Measurements from ENCODE around the gene SMIM44.
"Not testable (repeated sequence)": the region's sequence is repeated elsewhere in the genome, so short reads cannot be mapped to it uniquely, and the experiment has no call there.

The SMIM44 gene

DNA sequence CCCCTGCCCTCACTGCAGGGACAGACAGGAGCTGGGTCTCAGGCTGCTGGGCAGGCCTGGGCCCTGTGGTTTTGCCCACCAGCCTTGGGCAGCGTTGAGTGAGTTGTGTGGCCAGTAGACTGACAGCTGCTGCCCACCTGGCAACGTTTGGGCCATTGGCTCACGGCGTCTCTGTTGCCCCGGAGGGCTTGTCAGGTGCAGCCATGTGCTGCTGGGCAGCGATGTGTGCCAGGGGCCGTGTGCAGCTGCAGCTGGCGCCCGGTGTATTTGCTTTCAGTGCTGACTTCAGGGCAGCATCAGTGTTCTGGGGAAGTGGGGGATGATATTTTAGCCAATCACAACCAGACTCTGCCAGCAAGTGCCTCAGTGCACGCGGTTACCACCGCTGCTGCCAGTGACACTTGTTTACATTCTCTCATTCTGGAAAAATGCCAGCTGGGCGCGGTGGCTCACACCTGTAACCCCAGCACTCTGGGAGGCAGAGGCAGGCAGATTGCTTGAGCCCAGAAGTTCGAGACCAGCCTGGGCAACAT is 33.5 kb upstream of the SMIM44 start:
- DNase-seq, result no peak

DNA sequence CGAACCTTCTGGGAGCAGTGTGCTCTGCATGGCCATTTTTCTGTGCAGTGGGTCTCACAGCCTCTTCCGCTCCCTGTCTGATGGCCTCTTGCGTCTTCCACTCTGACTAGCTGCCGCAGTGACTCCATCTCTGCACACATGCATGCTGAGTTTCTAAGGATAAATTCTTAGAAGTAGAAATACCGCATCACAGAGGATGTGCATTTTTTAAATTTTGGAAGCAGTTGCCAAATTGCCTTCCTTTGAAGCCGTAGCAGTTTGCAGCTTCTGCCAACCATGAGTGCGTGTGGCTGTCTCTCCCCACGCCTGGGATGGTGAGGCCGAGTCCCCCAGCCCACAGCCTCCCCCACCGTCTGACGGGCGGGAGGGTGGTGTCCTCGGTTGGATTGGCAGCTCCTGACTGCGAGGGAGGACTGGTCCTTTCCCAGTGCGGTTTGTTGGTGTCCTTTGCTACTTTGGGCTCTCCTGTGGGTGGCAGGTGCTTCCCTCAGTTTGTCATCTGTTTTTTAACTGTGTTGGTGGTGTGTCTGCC is 32.7 kb upstream of the SMIM44 start:
- peak; percentile 65 for DNase-seq

DNA sequence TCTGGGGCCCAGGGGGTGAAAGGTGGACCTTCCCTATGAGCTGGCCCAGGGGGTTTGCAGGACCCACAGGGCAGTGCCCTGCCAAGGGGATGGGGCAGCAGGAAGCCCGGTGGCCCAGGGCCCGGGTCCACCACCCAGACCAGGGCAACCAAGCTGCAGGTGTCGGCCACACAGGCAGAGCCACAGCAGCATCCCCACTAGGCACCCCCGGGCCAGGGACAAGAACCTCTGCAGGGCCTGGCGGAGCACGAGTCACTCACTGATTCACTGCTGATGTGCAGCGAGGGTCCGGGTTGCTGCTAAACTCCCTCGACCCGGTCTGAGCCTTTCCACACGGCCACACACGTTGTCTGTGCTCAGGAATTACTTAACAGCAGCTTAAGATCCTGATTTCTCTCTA is 31.7 kb upstream of the SMIM44 start:
- peak; percentile 40 for DNase-seq

DNA sequence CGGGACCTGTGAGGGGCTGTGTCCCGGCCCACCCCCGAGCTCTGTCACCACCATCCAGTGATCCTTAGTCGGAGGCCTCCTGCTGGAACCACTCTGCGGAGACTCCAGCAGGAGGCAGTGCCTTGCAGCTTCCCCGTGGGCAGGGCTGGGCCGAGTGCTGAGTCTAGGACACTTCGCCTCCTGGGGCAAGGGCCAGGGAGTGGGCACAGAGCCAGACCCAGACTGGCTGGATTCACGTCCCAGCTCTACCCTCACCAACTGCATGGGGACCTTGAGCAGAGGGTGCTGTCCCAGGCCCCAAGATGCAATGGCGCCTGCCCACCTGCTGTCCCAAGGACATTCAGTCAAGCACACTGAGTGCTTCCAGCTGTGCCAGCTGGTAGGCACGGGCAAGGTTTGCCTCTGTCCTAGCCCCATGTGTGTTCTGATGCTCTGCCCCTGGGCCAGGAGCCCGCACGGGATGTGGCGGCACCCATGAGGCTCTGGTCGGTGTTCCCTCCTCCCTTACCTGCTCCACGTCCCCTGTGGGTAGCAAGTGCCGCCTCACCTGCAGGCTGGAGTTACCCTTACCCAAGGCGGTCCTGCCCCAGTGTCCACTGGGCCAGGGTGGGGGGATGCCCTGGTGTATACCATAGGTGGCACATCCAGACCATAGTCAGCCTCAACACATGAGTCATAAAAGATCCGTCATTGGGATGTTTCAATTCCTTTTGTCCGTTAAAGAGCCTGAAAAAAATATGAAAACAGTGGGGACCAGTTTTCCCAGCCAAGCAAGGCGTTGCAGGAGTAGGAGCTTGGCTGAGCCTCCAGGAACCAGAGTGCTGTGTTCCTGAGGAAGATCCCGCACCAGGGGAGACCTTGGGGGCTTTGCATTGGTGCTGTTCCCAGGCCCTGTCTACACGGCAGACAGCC is 30.2 kb upstream of the SMIM44 start:
- DNase-seq, result no peak

DNA sequence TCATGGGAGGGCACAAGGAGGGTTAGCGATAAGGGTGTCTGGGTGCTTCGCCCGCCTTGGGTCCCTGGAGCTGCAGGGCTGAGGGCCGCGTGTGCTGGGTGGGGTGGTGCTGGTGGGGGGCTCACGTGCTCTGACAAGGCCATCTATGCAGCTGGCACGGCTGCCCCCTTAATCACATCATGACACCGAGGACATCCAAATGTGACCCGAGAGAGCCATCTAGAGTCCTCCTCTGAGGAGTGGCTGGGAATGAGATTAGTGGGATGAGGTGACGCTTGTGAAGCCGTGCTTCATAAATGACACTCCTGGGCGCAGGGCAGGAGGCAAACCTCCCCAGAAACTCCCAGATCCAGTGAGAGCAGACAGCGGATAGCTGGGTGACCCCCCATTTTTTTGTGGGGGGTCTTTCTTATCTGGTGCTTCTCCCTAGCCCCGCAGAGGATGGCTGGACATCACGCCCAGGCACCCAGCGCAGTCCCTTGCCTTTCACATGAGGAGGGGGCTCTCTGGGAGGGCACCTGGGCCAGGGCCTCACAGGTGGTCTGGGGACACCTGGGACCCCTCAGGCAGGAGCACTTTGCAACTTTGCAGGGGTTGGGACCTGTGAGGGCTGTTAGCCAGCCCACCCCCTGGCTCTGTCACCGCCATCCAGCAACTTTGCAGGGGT is 29.5 kb upstream of the SMIM44 start:
- DNase-seq, result no peak

- no peak for DNase-seq
These were observed 28.4 kb upstream of the SMIM44 start for GRCh38 chr19:3511506-3512251.

- DNase-seq, result no peak
These were observed 27.5 kb upstream of the SMIM44 start for GRCh38 chr19:3510727-3511126.

GRCh38 chr19:3509566-3509989 is 26.3 kb upstream of the SMIM44 start:
- peak; percentile 70 for DNase-seq

DNA sequence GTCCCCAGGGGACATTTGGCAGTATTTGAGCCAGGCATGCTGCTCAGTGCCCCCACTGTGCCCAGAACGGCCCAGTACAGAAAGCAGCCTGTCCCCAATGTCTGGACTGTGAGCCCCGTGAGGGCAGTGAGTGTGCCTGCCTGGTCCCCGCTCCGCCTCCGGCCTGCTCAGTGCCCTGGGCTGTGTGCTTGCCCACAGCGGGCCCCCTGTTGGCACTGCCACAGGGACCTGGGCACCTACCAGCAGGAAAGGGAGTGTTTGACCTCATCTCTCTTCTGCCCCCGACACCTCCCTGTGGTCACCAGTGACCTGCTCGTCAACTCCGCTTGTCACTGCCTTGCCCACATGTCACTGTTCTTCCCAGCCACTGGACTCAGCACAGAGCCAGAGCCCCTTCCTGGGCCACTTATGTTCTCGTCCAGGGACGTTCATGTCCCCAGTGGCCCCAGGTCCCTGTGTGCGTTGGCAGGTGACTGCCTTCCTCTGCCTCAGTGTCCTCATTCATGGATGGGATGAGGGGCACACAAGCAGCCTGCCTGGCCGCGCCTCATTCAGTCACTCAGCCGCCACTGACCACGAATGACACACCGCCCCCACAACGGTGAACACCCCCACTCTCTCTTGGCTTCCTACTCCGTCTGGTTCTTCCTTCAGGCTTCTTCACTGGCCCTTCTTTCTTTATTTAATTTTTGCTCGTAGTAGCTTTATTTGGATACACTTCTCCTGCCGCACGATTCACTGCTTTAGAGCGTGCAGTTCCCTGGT is 25.7 kb upstream of the SMIM44 start:
- DNase-seq, result peak; percentile 51

- not testable (repeated sequence) for DNase-seq
These were observed 24.9 kb upstream of the SMIM44 start for GRCh38 chr19:3508121-3508661.

- no peak for DNase-seq
These were observed 24.3 kb upstream of the SMIM44 start for GRCh38 chr19:3507371-3508120.

DNA sequence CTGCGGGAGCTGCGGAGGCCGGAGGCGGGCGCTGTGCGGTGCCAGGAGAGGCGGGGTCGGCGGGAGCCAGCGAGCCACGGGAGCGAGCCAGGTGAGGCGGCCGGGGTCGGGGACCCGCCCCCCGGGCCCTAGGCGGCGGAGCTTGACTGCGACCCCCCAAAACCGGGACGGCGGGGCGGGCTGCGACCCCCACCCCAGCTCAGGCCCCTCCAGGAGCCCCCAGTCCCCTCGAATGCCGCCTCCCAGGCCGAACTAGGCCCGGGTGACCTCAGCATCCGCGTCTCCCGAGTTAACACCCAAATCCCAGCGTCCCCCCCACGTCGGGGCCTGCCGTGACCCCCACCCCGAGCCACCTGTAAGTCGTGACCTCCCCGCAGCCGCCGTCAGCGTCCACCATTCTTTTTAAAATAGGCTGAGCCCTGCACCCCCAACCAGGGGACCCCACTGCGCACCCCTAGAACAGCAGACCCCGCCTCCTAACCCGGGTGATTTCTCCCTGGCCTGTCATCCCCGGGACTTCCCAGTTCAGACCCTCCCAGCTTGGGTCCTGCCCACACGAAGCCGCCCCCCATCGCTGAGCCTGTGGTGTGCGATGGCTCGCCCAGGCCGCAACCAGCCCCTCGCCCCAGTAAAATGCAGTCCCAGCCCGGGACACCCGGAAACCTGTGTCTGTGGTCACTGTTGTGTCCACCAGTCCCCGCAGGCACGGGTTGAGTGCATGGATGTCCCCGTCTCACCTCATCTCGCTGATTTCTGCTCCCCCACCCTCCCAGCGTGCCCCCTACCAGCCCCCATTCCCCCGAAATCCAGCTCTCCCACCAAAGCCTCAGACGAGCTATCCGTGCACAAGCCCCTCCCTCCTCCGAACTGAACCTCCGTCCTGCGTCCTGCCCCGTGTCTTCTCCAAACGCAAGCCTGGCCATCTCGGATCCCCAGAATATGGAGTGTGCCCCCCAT is 23.4 kb upstream of the SMIM44 start:
- no peak for DNase-seq

GRCh38 chr19:3505598-3506383 is 22.6 kb upstream of the SMIM44 start, which contains the start of gene FZR1:
Gene FZR1, plus strand, starts transcription at chr19:3506311. Its CDS starts 16,679 bp downstream, at chr19:3522990.
- DNase-seq, result peak; percentile 99

DNA sequence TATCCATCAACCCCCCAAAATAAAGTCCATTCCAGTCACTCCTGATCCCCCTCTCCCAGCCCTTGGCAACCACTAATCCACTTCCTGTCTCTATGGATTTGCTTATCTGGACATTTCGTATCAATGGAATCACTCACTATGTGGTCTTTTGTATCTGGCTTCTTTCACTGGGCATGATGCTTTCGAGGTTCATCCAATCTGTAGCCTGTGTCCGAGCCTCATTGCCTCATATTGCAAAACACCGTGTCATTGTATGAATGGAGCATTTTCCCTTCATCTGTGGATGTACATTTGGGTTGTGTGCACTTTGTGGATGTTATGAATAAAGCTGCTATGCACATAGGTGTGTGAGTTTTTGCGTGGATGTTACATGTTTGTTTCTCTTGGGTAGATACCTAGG is 21.5 kb upstream of the SMIM44 start:
- no peak for DNase-seq

DNA sequence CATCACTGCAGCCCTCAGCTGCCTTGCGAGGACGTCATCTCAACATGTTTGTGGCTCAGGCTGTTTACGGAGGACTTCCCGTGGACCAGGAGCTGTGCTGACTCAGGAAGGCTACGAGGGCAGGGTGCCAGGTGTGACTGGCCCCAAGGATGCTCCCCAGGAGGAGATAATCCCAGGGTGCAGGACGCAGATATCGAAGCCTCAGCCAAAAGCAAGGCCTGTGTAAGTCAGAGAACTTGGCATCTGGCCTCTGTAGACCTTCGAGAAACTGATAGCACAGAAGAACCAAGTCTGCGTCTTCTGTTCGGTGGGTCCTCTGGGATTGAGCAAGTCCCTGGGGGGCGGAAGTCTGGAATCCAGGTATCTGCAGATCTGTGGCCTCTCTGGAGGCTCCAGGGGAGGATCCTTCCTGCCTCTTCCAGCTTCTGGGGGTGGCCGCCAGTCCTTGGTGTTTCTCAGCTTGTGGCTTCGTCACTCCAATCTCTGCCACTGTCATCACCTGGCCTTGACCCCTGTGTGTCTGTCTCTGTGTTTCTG is 19.9 kb upstream of the SMIM44 start:
- peak; percentile 24 for DNase-seq

DNA sequence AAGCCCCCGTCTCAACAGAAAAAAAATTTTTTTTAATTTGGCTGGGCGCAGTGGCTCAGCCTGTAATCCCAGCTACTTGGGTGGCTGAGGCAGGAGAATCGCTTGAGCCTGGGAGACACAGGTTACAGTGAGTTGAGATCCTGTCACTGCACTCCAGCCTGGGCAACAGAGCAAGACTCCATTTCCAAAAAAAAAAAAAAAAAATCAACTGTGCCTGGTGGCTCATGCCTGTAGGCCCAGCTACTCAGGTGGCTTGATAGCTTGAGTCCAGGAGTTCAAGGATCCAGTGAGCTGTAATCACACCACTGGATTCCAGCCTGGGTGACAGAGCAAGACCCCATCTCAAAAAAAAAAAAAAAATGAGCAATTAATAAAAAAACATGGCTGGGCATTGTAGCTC is 18.5 kb upstream of the SMIM44 start:
- no peak for DNase-seq

DNA sequence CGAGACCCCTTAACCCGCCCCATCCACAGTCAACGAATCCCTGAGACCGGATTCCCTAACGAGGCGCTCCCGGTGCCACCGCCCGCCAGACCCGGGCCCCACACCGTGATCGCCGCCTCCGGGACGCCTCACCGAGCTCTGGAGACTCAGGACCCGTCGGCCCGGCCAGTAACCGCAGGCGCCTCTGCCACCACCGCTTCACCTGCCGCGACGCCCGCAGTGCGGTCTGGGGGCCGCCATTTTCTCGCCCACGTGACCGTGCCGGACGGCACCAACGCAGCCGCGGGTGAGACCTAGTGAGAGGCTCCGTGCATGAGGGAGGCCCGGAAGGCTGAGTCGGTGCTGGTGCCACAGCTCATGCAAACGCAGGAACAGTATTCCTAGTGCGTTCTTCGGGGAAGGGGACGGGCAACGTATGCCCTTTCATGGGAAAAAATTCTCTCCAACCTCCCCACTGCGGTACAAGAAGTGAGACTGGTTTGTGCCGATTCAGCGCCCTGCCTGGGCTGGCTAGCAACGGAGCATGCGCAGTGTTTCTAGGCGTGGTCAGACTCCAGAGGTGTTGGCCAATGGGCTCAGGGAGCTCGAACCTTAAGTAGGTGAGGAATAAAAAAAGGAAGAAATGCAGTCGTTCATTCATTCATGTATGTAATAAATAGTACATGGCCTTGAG is 17.3 kb upstream of the SMIM44 start, which contains the start of gene DOHH:
Gene DOHH, minus strand, starts transcription at position 246 of the 673 bp plus-strand sequence. CDS start 3,860 bp downstream, outside the sequence.
- DNase-seq, result peak; percentile 96
